GM19238 (cell line): ENCODE measurements around the gene NMRAL1.

ENCODE experiments used
- DNase-seq: peaks from one replicate; pipeline ENCODE4 v3.0.0; 2011; ENCODE audit warnings: low spot score; ENCODE audit not compliant: insufficient read length

NMRAL1 gene

DNA sequence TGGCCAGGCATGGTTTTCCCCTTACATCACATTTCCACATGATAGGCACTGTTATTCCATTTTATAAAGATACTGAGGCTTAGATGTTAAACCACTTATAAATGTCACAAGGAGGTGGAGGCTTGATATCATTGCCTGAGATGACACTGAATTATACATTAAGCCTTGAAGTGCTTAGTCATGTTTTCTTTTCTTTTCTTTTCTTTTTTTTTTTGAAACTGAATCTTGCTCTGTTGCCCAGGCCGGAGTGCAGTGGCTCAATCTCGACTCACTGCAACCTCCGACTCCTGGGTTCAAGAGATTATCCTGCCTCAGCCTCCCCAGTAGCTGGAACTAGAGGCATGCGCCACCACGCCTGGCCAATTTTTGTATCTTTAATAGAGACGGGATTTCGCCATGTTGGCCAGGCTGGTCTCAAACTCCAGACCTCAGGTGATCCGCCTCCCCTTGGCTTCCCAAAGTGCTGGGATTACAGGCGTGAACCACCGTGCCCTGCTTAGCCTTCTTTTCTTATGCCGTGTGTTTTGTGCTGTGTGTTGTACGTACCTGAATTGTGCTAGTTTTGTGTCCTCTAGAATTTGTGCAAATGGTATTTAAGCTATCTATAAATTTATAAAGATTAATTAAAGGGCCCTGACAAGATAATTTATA lies 47.6 kb downstream of the NMRAL1 start:
- DNase-seq, result no peak

DNA sequence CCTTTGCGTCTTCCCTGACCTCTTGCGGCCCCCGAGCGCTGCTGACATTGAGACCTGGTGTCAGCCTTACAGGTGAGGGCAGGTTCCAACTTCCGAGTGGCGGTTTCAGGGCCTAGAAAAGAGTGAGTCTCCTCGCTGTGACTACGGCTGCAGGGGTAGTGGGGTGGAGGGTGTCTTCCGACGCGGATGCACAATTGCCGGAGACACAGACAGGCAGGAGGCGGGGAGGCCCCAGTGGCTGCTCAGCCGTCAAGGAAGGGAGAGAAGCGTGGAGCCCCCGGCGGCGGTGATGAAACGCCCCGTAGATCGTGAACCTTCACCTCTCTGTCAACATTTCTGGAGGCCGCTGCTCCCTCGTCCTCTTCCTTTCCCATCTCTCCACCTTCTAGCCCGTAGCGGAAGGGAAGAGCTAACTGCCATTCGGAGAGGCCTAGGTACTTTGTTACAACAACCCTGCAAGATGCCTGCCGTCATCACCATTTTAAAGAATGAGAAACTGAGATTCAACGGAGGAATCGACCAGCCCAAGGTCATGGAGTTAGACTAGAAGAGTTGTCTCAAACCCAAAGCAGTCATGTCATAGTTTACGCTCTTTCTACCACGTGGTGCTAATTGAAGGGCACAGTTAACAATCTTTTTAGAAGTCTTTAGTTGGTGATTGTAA lies 48.3 kb downstream of the NMRAL1 start:
- DNase-seq, result no peak

DNA sequence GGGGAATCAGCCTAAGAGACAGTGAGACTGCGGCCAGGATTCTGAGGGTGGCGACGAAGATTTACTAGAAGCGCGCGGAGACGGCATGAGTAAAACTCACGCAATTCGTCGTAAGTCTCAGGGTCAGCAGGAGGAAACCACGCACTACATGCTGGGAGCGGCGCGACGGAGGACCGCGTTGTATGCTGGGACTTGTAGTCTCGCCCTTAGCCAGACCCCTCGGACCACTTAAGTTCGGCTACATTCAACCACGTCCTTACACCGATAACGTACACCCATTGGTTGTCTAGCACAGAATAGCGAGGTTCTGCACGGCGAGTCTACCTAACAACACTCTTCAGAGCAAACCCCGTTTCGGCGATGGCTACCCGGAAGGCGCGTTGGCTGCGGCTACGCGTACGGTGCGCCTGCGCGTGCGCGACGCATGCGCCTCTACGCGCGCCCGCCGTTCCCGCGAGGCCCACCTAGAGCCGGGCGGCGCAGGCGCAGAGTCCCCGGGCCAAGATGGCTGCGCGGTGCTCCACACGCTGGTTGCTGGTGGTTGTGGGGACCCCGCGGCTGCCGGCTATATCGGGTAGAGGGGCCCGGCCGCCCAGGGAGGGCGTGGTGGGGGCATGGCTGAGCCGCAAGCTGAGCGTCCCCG lies 48.9 kb downstream of the NMRAL1 start, which contains the start of gene DNAJA3:
Gene DNAJA3 (plus strand): TSS at position 491 of the 643 bp plus-strand sequence. CDS start 14 bp downstream, at position 505.
- peak; percentile 97 for DNase-seq

DNA sequence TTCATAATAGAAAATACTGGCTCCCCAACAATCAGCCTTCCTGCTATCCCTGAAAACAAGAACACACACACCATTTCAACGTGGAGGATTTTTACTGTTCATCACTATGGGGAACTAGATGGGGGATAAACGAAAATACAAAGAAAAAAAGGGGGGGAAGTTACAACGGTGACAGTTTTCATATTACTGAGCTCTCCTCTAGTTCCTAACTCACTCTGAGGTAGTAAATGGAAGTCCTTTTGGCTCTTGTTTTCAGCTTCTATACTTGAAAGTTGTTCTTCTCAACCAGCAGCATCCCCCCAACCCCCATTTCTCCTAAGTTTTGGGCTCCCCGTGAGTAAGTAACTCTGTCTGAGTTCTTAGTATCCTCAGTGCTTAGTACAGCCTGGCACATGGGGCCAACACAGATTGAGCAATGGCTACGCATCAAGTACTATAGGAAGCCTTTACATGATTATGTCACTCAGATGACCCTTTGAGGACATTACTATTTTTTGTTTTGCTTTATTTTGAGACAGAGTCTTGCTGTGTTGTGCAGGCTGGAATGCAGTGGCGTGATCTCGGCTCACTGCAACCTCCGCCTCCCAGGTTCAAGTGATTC lies 53.8 kb downstream of the NMRAL1 start:
- no peak for DNase-seq

DNA sequence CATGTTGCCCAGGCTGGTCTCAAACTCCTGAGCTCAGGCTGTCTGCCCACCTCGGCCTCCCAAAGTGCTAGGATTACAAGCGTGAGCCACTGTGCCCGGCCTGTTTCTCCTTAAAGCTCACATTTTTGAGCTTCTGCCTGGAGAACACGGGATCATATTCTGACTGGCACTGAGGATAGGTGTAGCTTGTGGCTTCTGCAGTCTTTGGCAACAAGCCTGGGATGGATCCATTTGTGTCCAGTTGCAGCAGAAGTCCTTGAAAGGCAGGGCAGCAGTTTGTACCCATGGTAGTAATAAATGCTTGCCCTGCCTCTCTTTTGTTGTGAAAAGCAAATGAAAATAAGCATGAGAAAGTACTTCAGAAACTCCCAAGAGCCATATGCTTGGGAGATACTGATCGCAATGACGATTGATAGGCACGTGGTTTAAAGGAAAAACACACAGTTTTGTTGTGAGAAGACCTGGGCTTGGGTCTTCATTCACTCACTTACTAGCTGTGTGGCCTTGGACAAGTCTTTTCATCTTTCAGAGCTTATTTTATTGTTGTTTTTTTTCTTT lies 54.9 kb downstream of the NMRAL1 start:
- no peak for DNase-seq

DNA sequence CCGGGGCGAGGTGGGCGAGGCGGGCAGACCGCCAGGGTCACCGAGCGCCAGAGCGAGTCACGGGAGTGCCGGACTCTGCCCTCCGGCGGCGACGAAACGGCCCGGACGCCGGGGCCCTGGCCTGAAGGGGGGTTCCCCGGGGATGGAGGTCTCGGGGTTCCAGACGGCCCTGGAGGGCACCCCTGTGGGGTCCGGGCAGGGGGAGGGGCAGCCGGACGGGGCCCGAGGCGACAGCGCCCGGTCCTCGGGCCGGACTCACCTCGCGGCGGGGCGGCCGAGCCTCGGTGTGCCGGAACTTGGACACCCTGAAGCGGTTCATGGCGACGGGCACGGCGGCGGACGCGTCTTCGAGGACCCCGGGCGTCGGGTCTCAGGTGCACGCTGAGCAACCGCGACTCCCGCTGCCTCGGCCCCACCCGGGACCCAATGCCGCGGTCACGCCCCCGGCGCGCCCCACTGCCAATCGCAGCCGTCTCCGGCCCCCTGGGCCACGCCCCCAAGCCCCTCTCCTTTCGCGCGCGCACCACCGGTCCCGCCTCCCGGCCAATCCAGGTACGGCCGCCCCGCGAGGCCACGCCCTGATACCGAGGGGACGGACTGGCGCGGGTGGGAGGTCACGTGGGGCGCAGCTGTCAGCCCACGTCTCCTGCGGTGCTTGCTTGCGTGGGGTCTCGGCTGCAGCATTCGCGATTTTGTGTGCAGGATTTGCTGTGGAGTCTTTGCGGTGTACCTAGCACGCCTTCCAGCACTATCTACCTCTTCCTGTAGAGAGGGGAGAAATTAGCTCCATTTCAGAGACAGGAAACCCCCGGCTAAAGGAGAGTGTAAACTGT lies 58.0 kb downstream of the NMRAL1 start, which contains the start of gene CORO7:
Gene CORO7 (minus strand): TSS at position 397 of the 833 bp plus-strand sequence. CDS start 78 bp downstream, at position 319.
- peak; percentile 93 for DNase-seq

DNA sequence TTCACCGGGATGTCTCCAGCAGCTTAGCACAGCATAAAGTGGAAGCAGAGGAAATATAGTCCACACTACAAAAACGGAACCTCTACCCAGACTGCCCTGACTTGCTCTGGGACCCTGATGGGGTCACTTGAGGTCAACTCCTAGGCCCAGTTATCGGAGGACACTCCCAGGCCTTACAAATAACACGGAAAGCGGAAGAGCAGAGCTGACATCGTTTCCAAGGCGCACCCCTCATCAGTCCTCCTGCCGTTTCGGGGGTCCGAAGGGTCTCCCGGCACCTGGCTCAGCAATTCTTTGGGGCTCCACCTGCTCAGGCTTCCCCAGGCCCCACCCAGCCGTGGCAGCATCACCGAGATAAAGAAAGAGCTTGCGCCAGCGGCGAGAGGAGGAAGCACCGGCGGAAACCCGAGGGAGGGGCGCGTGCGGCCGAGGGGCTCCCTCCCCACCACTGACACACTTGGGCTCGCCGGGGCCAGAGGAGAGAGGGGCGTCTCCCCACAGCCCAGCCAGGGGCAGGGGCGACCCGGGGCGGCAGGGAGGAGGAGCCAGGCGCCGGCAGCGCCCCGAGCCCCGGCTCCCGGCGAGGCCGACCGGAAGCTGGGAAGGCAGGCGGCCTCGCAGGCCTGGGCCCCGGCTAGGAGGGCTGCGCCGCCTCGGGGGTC lies 58.8 kb downstream of the NMRAL1 start:
- no peak for DNase-seq

DNA sequence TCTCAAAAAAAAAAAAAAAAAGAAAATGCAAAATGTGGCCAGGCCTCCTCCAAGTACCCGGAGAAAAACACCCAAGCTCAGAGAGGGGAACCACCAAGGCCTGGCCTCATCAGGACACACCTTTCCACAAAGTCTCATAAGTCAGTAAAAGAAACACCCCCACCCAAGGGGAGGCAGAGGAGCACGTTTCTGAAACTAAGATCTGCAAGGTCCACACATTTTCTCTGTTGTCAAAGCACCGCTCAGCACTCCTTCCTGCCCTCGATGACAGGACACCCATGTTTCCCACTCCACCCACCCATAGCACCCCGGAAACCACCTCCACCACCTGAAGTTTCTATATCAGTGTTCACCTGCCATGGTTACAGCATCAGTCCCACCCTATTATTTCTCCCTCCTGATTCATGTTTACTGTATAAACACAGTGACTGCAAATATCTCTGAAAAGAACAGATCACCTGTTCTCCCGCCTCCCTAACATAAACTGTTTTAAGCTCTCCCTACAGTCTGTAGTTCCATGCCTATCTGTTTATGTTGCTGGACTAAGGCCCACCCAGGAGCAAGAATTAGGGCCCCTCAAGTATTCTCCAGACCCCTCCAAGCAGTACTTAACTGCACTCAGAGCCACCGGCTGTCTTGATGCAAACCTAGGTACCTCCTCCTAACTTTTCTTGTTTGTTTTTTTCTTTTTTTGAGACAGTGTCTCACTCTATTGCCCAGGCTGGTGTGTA lies 60.1 kb downstream of the NMRAL1 start:
- peak; percentile 94 for DNase-seq

DNA sequence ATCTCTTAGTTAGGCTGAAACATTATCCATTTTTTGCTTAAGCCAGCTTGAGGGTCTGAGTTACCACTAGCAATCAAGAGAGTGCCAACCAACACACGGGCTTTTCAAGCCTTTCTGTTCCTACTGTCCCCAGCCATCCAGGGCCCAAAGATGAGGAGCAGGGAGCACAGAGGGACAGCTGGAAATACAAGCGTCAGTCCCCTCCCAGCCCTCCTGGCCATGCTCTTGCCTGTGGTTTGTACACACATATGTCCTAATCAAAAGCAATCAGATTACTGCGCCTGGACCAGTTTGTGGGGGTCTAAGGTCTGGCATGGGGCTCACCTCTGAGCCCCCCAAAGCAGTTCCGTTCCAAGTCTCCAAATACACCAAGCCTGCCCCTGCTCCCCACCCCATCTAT lies 61.6 kb downstream of the NMRAL1 start:
- DNase-seq, result no peak

DNA sequence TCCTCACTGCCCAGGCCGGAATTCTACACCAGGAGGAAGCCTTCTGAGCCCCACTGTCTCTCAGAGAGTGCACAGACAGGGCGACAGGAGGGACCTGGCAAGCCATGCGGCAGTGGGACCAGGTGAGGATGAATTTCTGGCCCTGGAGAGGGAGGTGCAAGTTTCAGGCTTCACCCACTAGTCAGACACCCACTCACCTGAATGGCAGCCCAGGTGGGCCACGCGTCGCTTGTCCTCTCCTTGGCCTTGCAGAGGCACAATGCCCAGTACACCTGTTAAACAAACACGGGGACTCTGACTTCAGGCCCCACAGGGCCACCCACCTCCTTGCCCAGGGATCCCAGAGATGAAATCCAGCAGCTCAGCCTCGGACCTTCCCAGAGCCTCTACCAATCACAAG lies 62.3 kb downstream of the NMRAL1 start:
- no peak for DNase-seq
